KMS-11 (cell line): Measurements from ENCODE around the gene SEMA5A.

Experiments used
- H2AFZ ChIP-seq: fragments of 200-600 bp; sonication (generic); 2 replicates; pipeline ENCODE4 v1.6.1; 2016; ENCODE audit warnings: antibody characterized with exemption, mixed run types, low read depth
- H3K27ac ChIP-seq: fragments of 200-600 bp; sonication (generic); 2 replicates; pipeline ENCODE4 v1.6.1; 2016; ENCODE audit warnings: mild to moderate bottlenecking, mixed run types
- H3K27me3 ChIP-seq: fragments of 200-600 bp; sonication (generic); 2 replicates; pipeline ENCODE4 v1.6.1; 2017; ENCODE audit warnings: mild to moderate bottlenecking, low read depth, mixed run types, moderate library complexity; ENCODE audit not compliant: insufficient read depth
- H3K36me3 ChIP-seq: fragments of 200-600 bp; sonication (generic); 2 replicates; pipeline ENCODE4 v1.6.1; 2017; ENCODE audit warnings: mild to moderate bottlenecking, mixed run types; ENCODE audit not compliant: insufficient read depth
- H3K4me1 ChIP-seq: fragments of 200-600 bp; sonication (generic); 2 replicates; pipeline ENCODE4 v1.6.1; 2016; ENCODE audit warnings: mild to moderate bottlenecking, low read depth, mixed run types; ENCODE audit not compliant: poor library complexity, severe bottlenecking
- H3K4me2 ChIP-seq: fragments of 200-600 bp; sonication (generic); 2 replicates; pipeline ENCODE4 v1.7.0; 2016; ENCODE audit warnings: mild to moderate bottlenecking, mixed run types
- H3K4me3 ChIP-seq: fragments of 200-600 bp; sonication (generic); IDR thresholded peaks from 2 replicates; pipeline ENCODE4 v1.6.1; 2017; ENCODE audit warnings: low read depth, low read length, mixed read lengths; ENCODE audit not compliant: insufficient read depth
- H3K79me2 ChIP-seq: fragments of 200-600 bp; sonication (generic); 2 replicates; pipeline ENCODE4 v1.6.1; 2016; ENCODE audit warnings: low read depth, mixed run types; ENCODE audit not compliant: insufficient read depth
- H3K9ac ChIP-seq: fragments of 200-600 bp; sonication (generic); 2 replicates; pipeline ENCODE4 v1.6.1; 2016; ENCODE audit warnings: mild to moderate bottlenecking, mixed run types
- H4K20me1 ChIP-seq: fragments of 200-600 bp; sonication (generic); 2 replicates; pipeline ENCODE4 v1.6.1; 2016; ENCODE audit warnings: mild to moderate bottlenecking, mixed run types; ENCODE audit not compliant: insufficient read depth
- TF ChIP-seq, protein P1 (sequence below): fragments of 200-600 bp; sonication (generic); conservative IDR thresholded peaks from 2 replicates; pipeline ENCODE4 v1.6.1; 2017; ENCODE audit warnings: low read depth, mild to moderate bottlenecking, antibody characterized with exemption, low read length, moderate library complexity, mixed read lengths

Gene SEMA5A

GRCh38 chr5:9288234-9288633 lies 257.6 kb downstream of the SEMA5A start:
- Histone ChIP-seq H3K79me2 (no peaks in the 10 kb centered on the region), H3K36me3 (no peaks in the 10 kb centered on the region), H3K4me3 (no peak overlapping the region), H3K9ac (no peak overlapping the region), H4K20me1 (no peaks in the 10 kb centered on the region), H3K4me1 (no peaks in the 10 kb centered on the region), H3K27me3 (no peaks in the 10 kb centered on the region), H3K4me2 (no peak overlapping the region), H3K27ac (no peak overlapping the region), H2AFZ (no peak overlapping the region)
- TF ChIP-seq, protein P1, sequence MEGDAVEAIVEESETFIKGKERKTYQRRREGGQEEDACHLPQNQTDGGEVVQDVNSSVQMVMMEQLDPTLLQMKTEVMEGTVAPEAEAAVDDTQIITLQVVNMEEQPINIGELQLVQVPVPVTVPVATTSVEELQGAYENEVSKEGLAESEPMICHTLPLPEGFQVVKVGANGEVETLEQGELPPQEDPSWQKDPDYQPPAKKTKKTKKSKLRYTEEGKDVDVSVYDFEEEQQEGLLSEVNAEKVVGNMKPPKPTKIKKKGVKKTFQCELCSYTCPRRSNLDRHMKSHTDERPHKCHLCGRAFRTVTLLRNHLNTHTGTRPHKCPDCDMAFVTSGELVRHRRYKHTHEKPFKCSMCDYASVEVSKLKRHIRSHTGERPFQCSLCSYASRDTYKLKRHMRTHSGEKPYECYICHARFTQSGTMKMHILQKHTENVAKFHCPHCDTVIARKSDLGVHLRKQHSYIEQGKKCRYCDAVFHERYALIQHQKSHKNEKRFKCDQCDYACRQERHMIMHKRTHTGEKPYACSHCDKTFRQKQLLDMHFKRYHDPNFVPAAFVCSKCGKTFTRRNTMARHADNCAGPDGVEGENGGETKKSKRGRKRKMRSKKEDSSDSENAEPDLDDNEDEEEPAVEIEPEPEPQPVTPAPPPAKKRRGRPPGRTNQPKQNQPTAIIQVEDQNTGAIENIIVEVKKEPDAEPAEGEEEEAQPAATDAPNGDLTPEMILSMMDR: no peak

- Histone ChIP-seq H3K27ac (no peak overlapping the region), H3K4me3 (no peak overlapping the region), H3K4me2 (no peak overlapping the region), H3K4me1 (no peaks in the 10 kb centered on the region), H3K27me3 (no peaks in the 10 kb centered on the region), H3K79me2 (no peaks in the 10 kb centered on the region), H3K36me3 (no peaks in the 10 kb centered on the region), H4K20me1 (no peaks in the 10 kb centered on the region), H2AFZ (no peak overlapping the region), H3K9ac (no peak overlapping the region)
- TF ChIP-seq, protein P1: no peak
Measured at GRCh38 chr5:9284781-9285307, 261.0 kb downstream of the SEMA5A start.

DNA sequence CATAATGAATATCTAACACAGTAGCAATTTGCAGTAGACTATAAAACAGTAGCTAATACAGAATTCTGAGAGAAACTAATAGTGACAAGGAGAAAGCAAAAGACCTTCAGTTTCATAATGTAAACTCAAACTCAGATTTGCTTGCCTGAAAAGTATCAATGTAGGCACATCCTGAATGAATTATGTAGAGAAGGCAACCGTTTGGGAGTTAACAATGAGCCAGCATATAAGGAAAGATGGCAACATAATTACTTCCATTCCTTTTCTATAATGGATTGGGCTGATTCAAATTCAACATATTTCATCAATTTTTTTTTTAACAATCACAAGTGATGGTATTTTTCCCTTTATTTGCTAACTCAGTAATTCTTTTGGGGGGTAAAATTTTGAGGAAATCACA lies 261.6 kb downstream of the SEMA5A start:
- TF ChIP-seq, protein P1: no peak
- Histone ChIP-seq H3K79me2 (no peaks in the 10 kb centered on the region), H3K27ac (no peak overlapping the region), H3K4me2 (no peak overlapping the region), H4K20me1 (no peaks in the 10 kb centered on the region), H3K4me3 (no peak overlapping the region), H3K36me3 (no peaks in the 10 kb centered on the region), H3K4me1 (no peaks in the 10 kb centered on the region), H2AFZ (no peak overlapping the region), H3K27me3 (no peaks in the 10 kb centered on the region), H3K9ac (no peak overlapping the region)

GRCh38 chr5:9283473-9283872 lies 262.4 kb downstream of the SEMA5A start:
- Histone ChIP-seq H3K79me2 (no peaks in the 10 kb centered on the region), H3K4me3 (no peak overlapping the region), H3K4me1 (no peaks in the 10 kb centered on the region), H2AFZ (no peak overlapping the region), H3K36me3 (no peaks in the 10 kb centered on the region), H3K4me2 (no peak overlapping the region), H3K27ac (no peak overlapping the region), H4K20me1 (no peaks in the 10 kb centered on the region), H3K9ac (no peak overlapping the region), H3K27me3 (no peaks in the 10 kb centered on the region)
- TF ChIP-seq, protein P1: no peak
